Measurements from ENCODE around the gene FAM180A.
A peak's percentile ranks its signal among the peaks of the same experiment; 100 is the strongest.

GRCh38 chr7:135792363-135792668, 43.7 kb upstream of the FAM180A start:
- TF ChIP-seq CTCF (IDR thresholded peaks at IDR 0.05; ENCODE audit: low read depth, low read length) (no peak), MAX (IDR thresholded peaks at IDR 0.05; ENCODE audit: low read depth, low read length) (peak; percentile 81)
